Bronchial epithelial cell (primary cell): ENCODE measurements around the gene MCTP1. TPM values are rescaled to one million over a fixed set of nuclear protein-coding genes. Genes with fewer than 3 reads are reported as not detected.

Source experiments
- DNase-seq: peaks from one replicate; pipeline ENCODE4 v3.0.0-alpha.2; 2010; ENCODE audit warnings: low read depth
- FAIRE-seq: peaks from 2 replicates; lab custom pipeline; 2011; peaks lifted over from hg19 to GRCh38; lab: Jason Lieb, UNC
- H3K27me3 ChIP-seq: 2 replicates; pipeline ENCODE4 v1.5.1; 2011; ENCODE audit warnings: low read length; ENCODE audit not compliant: control insufficient read depth, insufficient read depth
- H3K36me3 ChIP-seq: 2 replicates; pipeline ENCODE4 v1.5.1; 2011; ENCODE audit warnings: low read length; ENCODE audit not compliant: control insufficient read depth, insufficient read depth
- H3K4me3 ChIP-seq: 2 replicates; pipeline ENCODE4 v1.5.1; 2011; ENCODE audit warnings: mild to moderate bottlenecking, low read depth, low read length, control low read depth
- total RNA-seq: library from RNA; depleted of rRNA; stranded (reverse); fragments of >200 nt; gene quantifications from 2 replicates; pipeline ENCODE4 v1.2.1, GENCODE V29; 2014
- TF ChIP-seq, protein P1 (sequence below): IDR thresholded peaks from 2 replicates; pipeline ENCODE4 v1.5.1; 2011; ENCODE audit warnings: mild to moderate bottlenecking, moderate library complexity, low read length, control low read depth, inconsistent platforms; ENCODE audit not compliant: insufficient read depth, severe bottlenecking

Gene MCTP1
- total RNA-seq, 1 donor from 2014 or later = 17.9 TPM

- DNase-seq = no peak
- H3K4me3 ChIP-seq = no peak overlapping the region
- TF ChIP-seq, protein P1, sequence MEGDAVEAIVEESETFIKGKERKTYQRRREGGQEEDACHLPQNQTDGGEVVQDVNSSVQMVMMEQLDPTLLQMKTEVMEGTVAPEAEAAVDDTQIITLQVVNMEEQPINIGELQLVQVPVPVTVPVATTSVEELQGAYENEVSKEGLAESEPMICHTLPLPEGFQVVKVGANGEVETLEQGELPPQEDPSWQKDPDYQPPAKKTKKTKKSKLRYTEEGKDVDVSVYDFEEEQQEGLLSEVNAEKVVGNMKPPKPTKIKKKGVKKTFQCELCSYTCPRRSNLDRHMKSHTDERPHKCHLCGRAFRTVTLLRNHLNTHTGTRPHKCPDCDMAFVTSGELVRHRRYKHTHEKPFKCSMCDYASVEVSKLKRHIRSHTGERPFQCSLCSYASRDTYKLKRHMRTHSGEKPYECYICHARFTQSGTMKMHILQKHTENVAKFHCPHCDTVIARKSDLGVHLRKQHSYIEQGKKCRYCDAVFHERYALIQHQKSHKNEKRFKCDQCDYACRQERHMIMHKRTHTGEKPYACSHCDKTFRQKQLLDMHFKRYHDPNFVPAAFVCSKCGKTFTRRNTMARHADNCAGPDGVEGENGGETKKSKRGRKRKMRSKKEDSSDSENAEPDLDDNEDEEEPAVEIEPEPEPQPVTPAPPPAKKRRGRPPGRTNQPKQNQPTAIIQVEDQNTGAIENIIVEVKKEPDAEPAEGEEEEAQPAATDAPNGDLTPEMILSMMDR = no peak
- H3K36me3 ChIP-seq = no peaks in the 10 kb centered on the region
- peak; percentile 13 for FAIRE-seq
- H3K27me3 ChIP-seq = no peaks in the 10 kb centered on the region
Measured at GRCh38 chr5:95029569-95030366, 255.1 kb downstream of the MCTP1 start.

DNA sequence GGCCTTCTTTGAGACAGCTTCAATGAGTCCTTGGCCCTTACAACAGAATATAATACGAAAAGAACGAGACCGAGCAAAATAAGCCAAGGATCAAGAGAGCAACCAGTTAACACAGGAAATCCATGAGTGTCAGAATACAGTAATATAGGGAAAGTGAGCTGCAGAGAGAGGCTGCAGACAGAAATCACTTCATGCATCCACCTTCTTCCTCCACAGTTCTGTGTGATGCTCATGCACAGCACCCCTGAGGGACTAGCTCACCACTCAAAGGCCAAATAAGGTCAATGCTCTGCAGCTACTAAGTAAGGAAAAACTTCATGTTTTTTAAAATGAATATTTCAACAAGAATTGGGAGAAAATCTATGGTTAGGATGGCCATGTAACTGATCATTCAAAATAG is 257.1 kb downstream of the MCTP1 start:
- no peaks in the 10 kb centered on the region for H3K27me3 ChIP-seq
- DNase-seq (no peak), FAIRE-seq (no peak)
- H3K36me3 ChIP-seq = no peaks in the 10 kb centered on the region
- TF ChIP-seq, protein P1 = no peak
- no peak overlapping the region for H3K4me3 ChIP-seq

DNA sequence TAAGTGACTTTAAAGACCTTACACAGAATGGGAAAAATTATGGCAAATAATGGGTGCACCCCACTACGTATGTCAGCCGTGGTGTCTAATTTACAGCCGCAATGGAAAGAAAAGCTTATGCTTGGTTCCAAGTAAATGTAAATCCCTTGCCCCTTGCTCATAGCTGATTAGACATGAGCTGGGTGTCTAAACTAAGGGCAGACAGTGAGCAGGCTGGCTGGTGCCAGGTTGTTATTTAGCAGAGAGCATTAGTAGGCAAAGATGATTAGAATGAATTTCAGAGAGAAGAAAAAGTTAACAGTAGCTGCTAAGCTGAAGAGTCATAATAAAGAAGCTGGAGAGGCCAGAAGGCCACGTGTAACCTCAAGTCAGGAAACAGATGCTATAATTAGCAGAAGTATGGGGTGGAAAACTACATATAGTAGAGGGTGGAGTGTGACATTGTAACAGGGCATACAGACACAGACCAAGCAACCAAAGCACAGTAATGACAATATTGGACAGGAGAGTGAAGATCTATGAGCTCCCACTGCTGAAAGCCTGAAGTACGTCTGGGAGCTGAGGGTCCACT is 257.7 kb downstream of the MCTP1 start:
- H3K4me3 ChIP-seq = no peak overlapping the region
- no peaks in the 10 kb centered on the region for H3K36me3 ChIP-seq
- DNase-seq (no peak), FAIRE-seq (no peak)
- TF ChIP-seq, protein P1 = no peak
- H3K27me3 ChIP-seq = no peaks in the 10 kb centered on the region

DNA sequence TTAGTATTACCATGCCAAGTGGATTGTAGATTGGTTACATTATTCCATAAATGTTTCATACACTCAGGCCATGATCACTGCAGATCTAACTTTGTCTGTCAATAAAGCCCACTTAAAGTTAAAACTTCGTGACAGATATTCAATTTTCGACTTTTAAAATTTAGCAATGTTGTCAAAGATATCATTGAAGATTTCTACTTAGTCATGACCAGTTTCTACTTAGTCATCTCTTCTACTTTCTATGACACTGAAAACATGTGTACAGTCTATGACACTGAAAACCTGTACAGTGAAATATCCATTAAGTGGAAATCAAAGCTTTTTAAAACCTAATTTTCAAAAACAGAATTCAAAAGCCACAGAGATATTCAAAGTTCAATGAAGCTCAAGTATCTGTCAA is 258.2 kb downstream of the MCTP1 start:
- DNase-seq = no peak
- H3K4me3 ChIP-seq = no peak overlapping the region
- FAIRE-seq = no peak
- TF ChIP-seq, protein P1 = no peak
- no peaks in the 10 kb centered on the region for H3K27me3 ChIP-seq
- no peaks in the 10 kb centered on the region for H3K36me3 ChIP-seq

- Histone ChIP-seq H3K4me3 (no peak overlapping the region), H3K27me3 (no peaks in the 10 kb centered on the region), H3K36me3 (no peaks in the 10 kb centered on the region)
- TF ChIP-seq, protein P1 = no peak
- DNase-seq (no peak), FAIRE-seq (no peak)
Measured at GRCh38 chr5:95022967-95023695, 261.8 kb downstream of the MCTP1 start.
